ENCODE data around the gene SRGAP3. TPM values are rescaled to one million over a fixed set of nuclear protein-coding genes. Genes with fewer than 3 reads are reported as not detected.

SRGAP3 gene
- total RNA-seq, 1 experiment from 2014 or later, result 0.69 TPM

DNA sequence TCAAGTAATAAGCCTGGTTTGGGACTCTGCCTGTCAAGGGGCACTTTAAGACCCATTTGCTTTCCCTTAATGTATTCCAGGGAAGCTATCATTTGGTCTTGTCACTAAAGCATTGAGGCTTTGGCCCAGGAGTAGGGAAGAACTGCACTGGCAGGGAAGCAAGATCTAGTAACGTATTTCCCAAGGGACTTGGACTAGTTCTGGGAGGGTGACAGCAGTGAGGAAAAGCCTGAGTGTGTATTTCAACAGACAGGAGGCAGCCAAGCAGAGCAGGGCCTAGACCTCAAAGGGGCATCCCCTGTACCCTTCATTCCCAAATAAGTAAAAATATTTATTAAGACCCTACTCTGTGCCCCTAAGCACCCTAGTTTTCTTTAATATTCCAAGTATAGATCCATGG lies 92.8 kb downstream of the SRGAP3 start:
- BruUV-seq (replicated peaks), result no TSS peak
- H3K4me3 ChIP-seq (ENCODE audit: low read depth, low read length, poor library complexity, severe bottlenecking), result no peak overlapping the region
- ChIA-PET POLR2A (ENCODE audit: low non-redundant PET) (no interaction called here), CTCF (no interaction called here)
- no peak for TF ChIP-seq EZH2 (IDR thresholded peaks at IDR 0.05; ENCODE audit: borderline replicate concordance, low read depth, low read length, poor library complexity, severe bottlenecking)
- no peak for TF ChIP-seq CTCF (conservative IDR thresholded peaks at IDR 0.05; ENCODE audit: low read depth, low read length)
- no peak overlapping the region for H3K27ac ChIP-seq (ENCODE audit: low read depth, low read length, poor library complexity, severe bottlenecking)
- no peaks in the 10 kb centered on the region for H3K9me3 ChIP-seq (ENCODE audit: low read depth, low read length, poor library complexity, severe bottlenecking)
- H3K27me3 ChIP-seq (replicated peaks; ENCODE audit: insufficient read depth, low read depth, low read length, poor library complexity), result no peaks in the 10 kb centered on the region
- no peak for DNase-seq (ENCODE audit: low spot score)
- H3K4me1 ChIP-seq (ENCODE audit: insufficient read depth, low read length, poor library complexity, severe bottlenecking), result no peaks in the 10 kb centered on the region
- intact Hi-C loops (cut with micrococcal nuclease; ENCODE audit: unreplicated experiment), result no loop called here
- H3K36me3 ChIP-seq (ENCODE audit: insufficient read depth, low read length, poor library complexity, severe bottlenecking), result no peaks in the 10 kb centered on the region

GRCh38 chr3:9155028-9155427 lies 94.4 kb downstream of the SRGAP3 start:
- Histone ChIP-seq H3K27me3 (replicated peaks; ENCODE audit: insufficient read depth, low read depth, low read length, poor library complexity) (no peaks in the 10 kb centered on the region), H3K27ac (ENCODE audit: low read depth, low read length, poor library complexity, severe bottlenecking) (no peak overlapping the region), H3K9me3 (ENCODE audit: low read depth, low read length, poor library complexity, severe bottlenecking) (peaks cover 8% of the 10 kb centered on the region), H3K4me1 (ENCODE audit: insufficient read depth, low read length, poor library complexity, severe bottlenecking) (no peaks in the 10 kb centered on the region), H3K4me3 (ENCODE audit: low read depth, low read length, poor library complexity, severe bottlenecking) (no peak overlapping the region), H3K36me3 (ENCODE audit: insufficient read depth, low read length, poor library complexity, severe bottlenecking) (no peaks in the 10 kb centered on the region)
- no TSS peak for BruUV-seq (replicated peaks)
- CTCF ChIA-PET, result no interaction called here
- DNase-seq (ENCODE audit: low spot score), result no peak
- POLR2A ChIA-PET (ENCODE audit: low non-redundant PET), result no interaction called here
- TF ChIP-seq EZH2 (IDR thresholded peaks at IDR 0.05; ENCODE audit: borderline replicate concordance, low read depth, low read length, poor library complexity, severe bottlenecking) (no peak), CTCF (conservative IDR thresholded peaks at IDR 0.05; ENCODE audit: low read depth, low read length) (no peak)
- intact Hi-C loops (cut with micrococcal nuclease; ENCODE audit: unreplicated experiment), result no loop called here

DNA sequence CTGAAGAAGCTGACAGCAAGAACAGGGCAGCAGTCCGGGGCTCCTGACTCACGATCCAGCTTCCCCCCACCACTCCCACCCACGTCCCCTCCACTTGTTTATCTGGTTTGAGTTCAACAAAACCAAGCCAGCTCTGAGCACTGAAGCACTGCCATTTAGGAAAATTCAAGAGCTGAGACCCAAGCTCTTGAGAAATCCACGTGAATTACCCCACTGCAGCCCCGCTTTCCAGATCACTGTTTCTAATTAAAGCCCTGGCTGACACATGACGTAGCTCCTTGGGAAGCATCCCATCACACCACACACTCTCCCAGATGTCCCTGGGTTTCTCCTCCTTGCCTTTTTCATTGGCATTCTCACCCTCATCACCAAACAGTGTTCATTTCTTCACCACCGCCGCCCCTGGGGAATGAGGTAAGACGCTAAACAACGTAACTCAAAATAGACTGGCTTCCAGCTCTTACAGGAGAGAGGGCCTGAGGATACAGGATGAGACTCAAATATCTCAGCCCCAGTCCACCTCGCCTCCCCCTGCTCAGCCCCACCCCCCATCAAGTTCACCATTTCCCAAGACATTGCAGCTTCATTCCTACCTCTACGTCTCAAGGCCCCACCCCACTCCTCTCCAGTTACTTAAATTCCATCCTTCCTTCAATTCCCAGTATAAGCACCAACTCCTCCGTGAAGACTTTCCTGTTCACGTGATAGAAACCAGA lies 95.4 kb downstream of the SRGAP3 start:
- H3K9me3 ChIP-seq (ENCODE audit: low read depth, low read length, poor library complexity, severe bottlenecking), result peaks cover 8% of the 10 kb centered on the region
- CTCF ChIA-PET, result no interaction called here
- H3K4me1 ChIP-seq (ENCODE audit: insufficient read depth, low read length, poor library complexity, severe bottlenecking), result no peaks in the 10 kb centered on the region
- TF ChIP-seq EZH2 (IDR thresholded peaks at IDR 0.05; ENCODE audit: borderline replicate concordance, low read depth, low read length, poor library complexity, severe bottlenecking) (no peak), CTCF (conservative IDR thresholded peaks at IDR 0.05; ENCODE audit: low read depth, low read length) (no peak)
- BruUV-seq (replicated peaks), result no TSS peak
- POLR2A ChIA-PET (ENCODE audit: low non-redundant PET), result no interaction called here
- intact Hi-C loops (cut with micrococcal nuclease; ENCODE audit: unreplicated experiment), result no loop called here
- no peak overlapping the region for H3K27ac ChIP-seq (ENCODE audit: low read depth, low read length, poor library complexity, severe bottlenecking)
- no peaks in the 10 kb centered on the region for H3K27me3 ChIP-seq (replicated peaks; ENCODE audit: insufficient read depth, low read depth, low read length, poor library complexity)
- no peak for DNase-seq (ENCODE audit: low spot score)
- no peak overlapping the region for H3K4me3 ChIP-seq (ENCODE audit: low read depth, low read length, poor library complexity, severe bottlenecking)
- H3K36me3 ChIP-seq (ENCODE audit: insufficient read depth, low read length, poor library complexity, severe bottlenecking), result no peaks in the 10 kb centered on the region

All from A673 (cell line).